HEK293 (cell line): Measurements from ENCODE around the gene BCL11A.

ENCODE experiments used
- GLIS2 ChIP-seq: fragments of 450-650 bp; formaldehyde crosslinking; IDR thresholded peaks from 2 replicates; pipeline ENCODE4 v1.5.1; 2016; ENCODE audit warnings: missing biosample characterization, missing genetic modification characterization
- HOXD13 ChIP-seq: sonication (generic); formaldehyde crosslinking; IDR thresholded peaks from 2 replicates; pipeline ENCODE4 v1.8.0; 2022; ENCODE audit warnings: missing genetic modification reagents, borderline replicate concordance
- IKZF3 ChIP-seq: fragments of 450-650 bp; IDR thresholded peaks from 2 replicates; pipeline ENCODE4 v1.5.0; 2018; ENCODE audit warnings: missing biosample characterization, mild to moderate bottlenecking, missing genetic modification characterization, moderate library complexity
- MEIS1 ChIP-seq: sonication (generic); formaldehyde crosslinking; IDR thresholded peaks from 2 replicates; pipeline ENCODE4 v1.8.1; 2022; ENCODE audit warnings: missing genetic modification reagents, mild to moderate bottlenecking, borderline replicate concordance
- RBAK ChIP-seq: fragments of 450-650 bp; formaldehyde crosslinking; IDR thresholded peaks from 2 replicates; pipeline ENCODE4 v1.5.1; 2016; ENCODE audit warnings: missing biosample characterization, missing genetic modification characterization
- SP7 ChIP-seq: fragments of 450-650 bp; formaldehyde crosslinking; IDR thresholded peaks from 2 replicates; pipeline ENCODE4 v1.5.1; 2016; ENCODE audit warnings: missing biosample characterization, missing genetic modification characterization
- YY1 ChIP-seq: fragments of 450-650 bp; formaldehyde crosslinking; IDR thresholded peaks from 2 replicates; pipeline ENCODE4 v1.5.1; 2018; ENCODE audit warnings: missing biosample characterization, missing genetic modification characterization
- ZNF175 ChIP-seq: fragments of 450-650 bp; formaldehyde crosslinking; IDR thresholded peaks from 2 replicates; pipeline ENCODE4 v1.5.1; 2016; ENCODE audit warnings: missing biosample characterization, missing genetic modification characterization
- ZNF350 ChIP-seq: fragments of 450-650 bp; formaldehyde crosslinking; IDR thresholded peaks from 2 replicates; pipeline ENCODE4 v1.5.0; 2017; ENCODE audit warnings: missing biosample characterization, mild to moderate bottlenecking, missing genetic modification characterization
- ZNF394 ChIP-seq: fragments of 450-650 bp; formaldehyde crosslinking; IDR thresholded peaks from 2 replicates; pipeline ENCODE4 v1.5.1; 2016; ENCODE audit warnings: missing biosample characterization, missing genetic modification characterization, mild to moderate bottlenecking, moderate library complexity, borderline replicate concordance
- ZNF416 ChIP-seq: fragments of 450-650 bp; formaldehyde crosslinking; IDR thresholded peaks from 2 replicates; pipeline ENCODE4 v1.5.1; 2016; ENCODE audit warnings: missing biosample characterization, missing genetic modification characterization
- ZNF560 ChIP-seq: fragments of 450-650 bp; formaldehyde crosslinking; IDR thresholded peaks from 2 replicates; pipeline ENCODE4 v1.5.1; 2017; ENCODE audit warnings: missing biosample characterization, missing genetic modification characterization, borderline replicate concordance
- ZNF624 ChIP-seq: fragments of 450-650 bp; formaldehyde crosslinking; IDR thresholded peaks from 2 replicates; pipeline ENCODE4 v1.5.1; 2017; ENCODE audit warnings: missing biosample characterization, missing genetic modification characterization
- ZNF670 ChIP-seq: fragments of 450-650 bp; formaldehyde crosslinking; IDR thresholded peaks from 2 replicates; pipeline ENCODE4 v1.5.1; 2016; ENCODE audit warnings: missing biosample characterization, missing genetic modification characterization, low read depth
- ZNF76 ChIP-seq: fragments of 450-650 bp; formaldehyde crosslinking; IDR thresholded peaks from 2 replicates; pipeline ENCODE4; 2016; ENCODE audit warnings: low read depth, missing biosample characterization, missing genetic modification characterization, borderline replicate concordance
- ZNF768 ChIP-seq: fragments of 450-650 bp; formaldehyde crosslinking; IDR thresholded peaks from 2 replicates; pipeline ENCODE4 v1.5.1; 2018; ENCODE audit warnings: missing biosample characterization, mild to moderate bottlenecking, missing genetic modification characterization
- ZNF830 ChIP-seq: fragments of 450-650 bp; IDR thresholded peaks from 2 replicates; pipeline ENCODE4 v1.5.0; 2018; ENCODE audit warnings: missing biosample characterization, missing genetic modification characterization, low read depth, mild to moderate bottlenecking, moderate library complexity
- TF ChIP-seq, protein P1 (sequence below): fragments of 450-650 bp; formaldehyde crosslinking; IDR thresholded peaks from 2 replicates; pipeline ENCODE4 v1.5.1; 2017; ENCODE audit warnings: missing biosample characterization, missing genetic modification characterization
- TF ChIP-seq, protein P2 (sequence below): fragments of 450-650 bp; formaldehyde crosslinking; IDR thresholded peaks from 2 replicates; pipeline ENCODE4 v1.5.1; 2016; ENCODE audit warnings: missing biosample characterization, missing genetic modification characterization
- TF ChIP-seq, protein P3 (sequence below): fragments of 450-650 bp; formaldehyde crosslinking; IDR thresholded peaks from 2 replicates; pipeline ENCODE4 v1.5.1; 2017; ENCODE audit warnings: missing biosample characterization, mild to moderate bottlenecking, missing genetic modification characterization, moderate library complexity
- TF ChIP-seq, protein P4 (sequence below): fragments of 450-650 bp; formaldehyde crosslinking; IDR thresholded peaks from 2 replicates; pipeline ENCODE4 v1.5.1; 2016; ENCODE audit warnings: missing biosample characterization, missing genetic modification characterization
- TF ChIP-seq, protein P5 (sequence below): fragments of 450-650 bp; formaldehyde crosslinking; IDR thresholded peaks from 2 replicates; pipeline ENCODE4 v1.5.1; 2016; ENCODE audit warnings: missing biosample characterization, missing genetic modification characterization
- TF ChIP-seq, protein P6 (sequence below): fragments of 450-650 bp; formaldehyde crosslinking; IDR thresholded peaks from 2 replicates; pipeline ENCODE4 v1.5.1; 2016; ENCODE audit warnings: missing biosample characterization, missing genetic modification characterization

Gene BCL11A

DNA sequence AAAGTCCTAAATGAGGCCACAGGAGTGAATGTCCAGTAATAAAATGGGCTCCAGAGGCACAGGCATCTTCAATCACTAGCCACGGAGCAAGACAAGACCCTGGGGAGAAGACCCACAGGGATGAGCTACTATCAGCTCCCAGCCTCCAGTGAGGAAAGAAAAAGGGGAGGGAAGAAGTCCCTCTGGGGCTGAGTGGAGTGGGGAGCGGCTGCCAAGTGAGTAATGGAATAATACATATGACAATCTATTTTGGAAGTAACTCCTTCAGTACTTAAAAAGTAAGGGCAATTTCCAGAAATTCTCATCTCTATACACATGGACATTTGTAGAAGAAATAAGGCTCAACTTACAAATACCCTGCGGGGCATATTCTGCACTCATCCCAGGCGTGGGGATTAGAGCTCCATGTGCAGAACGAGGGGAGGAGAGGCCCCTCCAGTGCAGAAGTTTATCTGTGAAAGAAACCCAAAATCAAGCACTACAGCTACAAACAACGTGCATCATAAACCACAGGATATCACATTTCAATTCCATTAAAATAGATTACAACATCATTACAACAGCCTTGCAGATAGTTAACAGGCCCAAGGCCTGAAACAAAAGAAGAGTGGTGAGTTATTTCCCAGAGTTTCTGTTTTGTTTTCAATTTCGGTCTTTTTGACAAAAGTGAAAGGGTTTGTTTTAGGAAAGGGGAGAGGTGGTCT lies 84.9 kb downstream of the BCL11A start (continued):
- TF ChIP-seq, protein P1, sequence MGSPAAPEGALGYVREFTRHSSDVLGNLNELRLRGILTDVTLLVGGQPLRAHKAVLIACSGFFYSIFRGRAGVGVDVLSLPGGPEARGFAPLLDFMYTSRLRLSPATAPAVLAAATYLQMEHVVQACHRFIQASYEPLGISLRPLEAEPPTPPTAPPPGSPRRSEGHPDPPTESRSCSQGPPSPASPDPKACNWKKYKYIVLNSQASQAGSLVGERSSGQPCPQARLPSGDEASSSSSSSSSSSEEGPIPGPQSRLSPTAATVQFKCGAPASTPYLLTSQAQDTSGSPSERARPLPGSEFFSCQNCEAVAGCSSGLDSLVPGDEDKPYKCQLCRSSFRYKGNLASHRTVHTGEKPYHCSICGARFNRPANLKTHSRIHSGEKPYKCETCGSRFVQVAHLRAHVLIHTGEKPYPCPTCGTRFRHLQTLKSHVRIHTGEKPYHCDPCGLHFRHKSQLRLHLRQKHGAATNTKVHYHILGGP = no peak
- TF ChIP-seq, protein P2, sequence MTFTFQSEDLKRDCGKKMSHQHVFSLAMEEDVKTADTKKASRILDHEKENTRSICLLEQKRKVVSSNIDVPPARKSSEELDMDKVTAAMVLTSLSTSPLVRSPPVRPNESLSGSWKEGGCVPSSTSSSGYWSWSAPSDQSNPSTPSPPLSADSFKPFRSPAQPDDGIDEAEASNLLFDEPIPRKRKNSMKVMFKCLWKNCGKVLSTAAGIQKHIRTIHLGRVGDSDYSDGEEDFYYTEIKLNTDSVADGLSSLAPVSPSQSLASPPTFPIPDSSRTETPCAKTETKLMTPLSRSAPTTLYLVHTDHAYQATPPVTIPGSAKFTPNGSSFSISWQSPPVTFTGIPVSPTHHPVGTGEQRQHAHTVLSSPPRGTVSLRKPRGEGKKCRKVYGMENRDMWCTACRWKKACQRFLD (tag by site-specific recombination) = no peak
- TF ChIP-seq ZNF76 (tag by site-specific recombination) (no peak), ZNF175 (tag by site-specific recombination) (no peak), HOXD13 (CRISPR knock-in tag) (no peak), SP7 (tag by site-specific recombination) (peak; percentile 86), ZNF560 (tag by site-specific recombination) (no peak), ZNF670 (tag by site-specific recombination) (no peak), ZNF416 (no peak), IKZF3 (tag by site-specific recombination) (peak; percentile 78), MEIS1 (no peak), ZNF394 (tag by site-specific recombination) (no peak), YY1 (no peak), ZNF624 (tag by site-specific recombination) (no peak), ZNF830 (tag by site-specific recombination) (no peak), ZNF350 (tag by site-specific recombination) (no peak), RBAK (tag by site-specific recombination) (no peak), GLIS2 (tag by site-specific recombination) (no peak), ZNF768 (tag by site-specific recombination) (no peak)
- TF ChIP-seq, protein P3, sequence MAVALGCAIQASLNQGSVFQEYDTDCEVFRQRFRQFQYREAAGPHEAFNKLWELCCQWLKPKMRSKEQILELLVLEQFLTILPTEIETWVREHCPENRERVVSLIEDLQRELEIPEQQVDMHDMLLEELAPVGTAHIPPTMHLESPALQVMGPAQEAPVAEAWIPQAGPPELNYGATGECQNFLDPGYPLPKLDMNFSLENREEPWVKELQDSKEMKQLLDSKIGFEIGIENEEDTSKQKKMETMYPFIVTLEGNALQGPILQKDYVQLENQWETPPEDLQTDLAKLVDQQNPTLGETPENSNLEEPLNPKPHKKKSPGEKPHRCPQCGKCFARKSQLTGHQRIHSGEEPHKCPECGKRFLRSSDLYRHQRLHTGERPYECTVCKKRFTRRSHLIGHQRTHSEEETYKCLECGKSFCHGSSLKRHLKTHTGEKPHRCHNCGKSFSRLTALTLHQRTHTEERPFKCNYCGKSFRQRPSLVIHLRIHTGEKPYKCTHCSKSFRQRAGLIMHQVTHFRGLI (tag by site-specific recombination) = no peak
- TF ChIP-seq, protein P4, sequence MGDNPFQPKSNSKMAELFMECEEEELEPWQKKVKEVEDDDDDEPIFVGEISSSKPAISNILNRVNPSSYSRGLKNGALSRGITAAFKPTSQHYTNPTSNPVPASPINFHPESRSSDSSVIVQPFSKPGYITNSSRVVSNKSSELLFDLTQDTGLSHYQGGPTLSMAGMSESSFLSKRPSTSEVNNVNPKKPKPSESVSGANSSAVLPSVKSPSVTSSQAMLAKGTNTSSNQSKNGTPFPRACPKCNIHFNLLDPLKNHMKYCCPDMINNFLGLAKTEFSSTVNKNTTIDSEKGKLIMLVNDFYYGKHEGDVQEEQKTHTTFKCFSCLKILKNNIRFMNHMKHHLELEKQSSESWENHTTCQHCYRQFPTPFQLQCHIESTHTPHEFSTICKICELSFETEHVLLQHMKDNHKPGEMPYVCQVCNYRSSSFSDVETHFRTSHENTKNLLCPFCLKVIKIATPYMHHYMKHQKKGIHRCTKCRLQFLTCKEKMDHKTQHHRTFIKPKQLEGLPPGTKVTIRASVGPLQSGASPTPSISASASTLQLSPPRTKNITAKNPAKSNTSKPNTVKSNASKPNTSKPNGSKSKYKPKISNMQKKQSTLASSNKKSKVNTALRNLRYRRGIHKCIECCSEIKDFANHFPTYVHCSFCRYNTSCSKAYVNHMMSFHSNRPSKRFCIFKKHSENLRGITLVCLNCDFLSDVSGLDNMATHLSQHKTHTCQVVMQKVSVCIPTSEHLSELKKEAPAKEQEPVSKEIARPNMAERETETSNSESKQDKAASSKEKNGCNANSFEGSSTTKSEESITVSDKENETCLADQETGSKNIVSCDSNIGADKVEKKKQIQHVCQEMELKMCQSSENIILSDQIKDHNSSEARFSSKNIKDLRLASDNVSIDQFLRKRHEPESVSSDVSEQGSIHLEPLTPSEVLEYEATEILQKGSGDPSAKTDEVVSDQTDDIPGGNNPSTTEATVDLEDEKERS (tag by site-specific recombination) = no peak
- TF ChIP-seq, protein P5, sequence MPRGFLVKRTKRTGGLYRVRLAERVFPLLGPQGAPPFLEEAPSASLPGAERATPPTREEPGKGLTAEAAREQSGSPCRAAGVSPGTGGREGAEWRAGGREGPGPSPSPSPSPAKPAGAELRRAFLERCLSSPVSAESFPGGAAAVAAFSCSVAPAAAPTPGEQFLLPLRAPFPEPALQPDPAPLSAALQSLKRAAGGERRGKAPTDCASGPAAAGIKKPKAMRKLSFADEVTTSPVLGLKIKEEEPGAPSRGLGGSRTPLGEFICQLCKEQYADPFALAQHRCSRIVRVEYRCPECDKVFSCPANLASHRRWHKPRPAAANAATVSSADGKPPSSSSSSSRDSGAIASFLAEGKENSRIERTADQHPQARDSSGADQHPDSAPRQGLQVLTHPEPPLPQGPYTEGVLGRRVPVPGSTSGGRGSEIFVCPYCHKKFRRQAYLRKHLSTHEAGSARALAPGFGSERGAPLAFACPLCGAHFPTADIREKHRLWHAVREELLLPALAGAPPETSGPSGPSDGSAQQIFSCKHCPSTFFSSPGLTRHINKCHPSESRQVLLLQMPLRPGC (tag by site-specific recombination) = peak; percentile 64; the same call in 1 of the 2 replicates
- TF ChIP-seq, protein P6, sequence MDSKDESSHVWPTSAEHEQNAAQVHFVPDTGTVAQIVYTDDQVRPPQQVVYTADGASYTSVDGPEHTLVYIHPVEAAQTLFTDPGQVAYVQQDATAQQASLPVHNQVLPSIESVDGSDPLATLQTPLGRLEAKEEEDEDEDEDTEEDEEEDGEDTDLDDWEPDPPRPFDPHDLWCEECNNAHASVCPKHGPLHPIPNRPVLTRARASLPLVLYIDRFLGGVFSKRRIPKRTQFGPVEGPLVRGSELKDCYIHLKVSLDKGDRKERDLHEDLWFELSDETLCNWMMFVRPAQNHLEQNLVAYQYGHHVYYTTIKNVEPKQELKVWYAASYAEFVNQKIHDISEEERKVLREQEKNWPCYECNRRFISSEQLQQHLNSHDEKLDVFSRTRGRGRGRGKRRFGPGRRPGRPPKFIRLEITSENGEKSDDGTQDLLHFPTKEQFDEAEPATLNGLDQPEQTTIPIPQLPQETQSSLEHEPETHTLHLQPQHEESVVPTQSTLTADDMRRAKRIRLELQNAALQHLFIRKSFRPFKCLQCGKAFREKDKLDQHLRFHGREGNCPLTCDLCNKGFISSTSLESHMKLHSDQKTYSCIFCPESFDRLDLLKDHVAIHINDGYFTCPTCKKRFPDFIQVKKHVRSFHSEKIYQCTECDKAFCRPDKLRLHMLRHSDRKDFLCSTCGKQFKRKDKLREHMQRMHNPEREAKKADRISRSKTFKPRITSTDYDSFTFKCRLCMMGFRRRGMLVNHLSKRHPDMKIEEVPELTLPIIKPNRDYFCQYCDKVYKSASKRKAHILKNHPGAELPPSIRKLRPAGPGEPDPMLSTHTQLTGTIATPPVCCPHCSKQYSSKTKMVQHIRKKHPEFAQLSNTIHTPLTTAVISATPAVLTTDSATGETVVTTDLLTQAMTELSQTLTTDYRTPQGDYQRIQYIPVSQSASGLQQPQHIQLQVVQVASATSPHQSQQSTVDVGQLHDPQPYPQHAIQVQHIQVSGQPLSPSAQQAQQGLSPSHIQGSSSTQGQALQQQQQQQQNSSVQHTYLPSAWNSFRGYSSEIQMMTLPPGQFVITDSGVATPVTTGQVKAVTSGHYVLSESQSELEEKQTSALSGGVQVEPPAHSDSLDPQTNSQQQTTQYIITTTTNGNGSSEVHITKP (tag by site-specific recombination) = peak; percentile 78
